GM12878 (cell line): Measurements from ENCODE around the gene FGGY. TPM values are rescaled to one million over a fixed set of nuclear protein-coding genes. Genes with fewer than 3 reads are reported as not detected.

Experiments used
- ATAC-seq: fragments of 200-7000 bp; cut with Tn5 transposase; 3 replicates; pipeline ENCODE4 v1.9.1; 2020; ENCODE audit warnings: mild to moderate bottlenecking, moderate library complexity
- BruUV-seq: library from RNA; stranded (reverse); fragments of 400-500 nt; replicated peaks from 2 replicates; lab custom pipeline; 2021; lab: Mats Ljungman, UMichigan
- CTCF ChIA-PET: fragments of 300-600 bp; sonication (Branson Sonifier 250); formaldehyde crosslinking; extraction: SDS; loops from one replicate; lab custom pipeline; 2021; ENCODE audit warnings: inconsistent platforms; lab: Yijun Ruan, JAX
- POLR2A ChIA-PET: fragments of 350-600 bp; formaldehyde crosslinking; extraction: SDS; loops from one replicate; lab custom pipeline; 2021; ENCODE audit warnings: inconsistent platforms; lab: Charles Lee
- RAD21 ChIA-PET: fragments of 300-600 bp; sonication (Branson Sonifier 250); formaldehyde crosslinking; loops from one replicate; lab custom pipeline; 2023; ENCODE audit warnings: antibody characterized with exemption; ENCODE audit not compliant: unreplicated experiment; lab: Charles Lee
- SMC1A ChIA-PET: fragments of 300-600 bp; sonication (Branson Sonifier 250); formaldehyde crosslinking; loops from one replicate; lab custom pipeline; 2023; ENCODE audit not compliant: unreplicated experiment, uncharacterized antibody; lab: Charles Lee
- DNase-seq: peaks from one replicate; pipeline ENCODE4 v3.0.0-alpha.2; 2011; ENCODE audit warnings: low read depth, low spot score
- FAIRE-seq: peaks from 3 replicates; lab custom pipeline; 2011; peaks lifted over from hg19 to GRCh38; lab: Jason Lieb, UNC
- H2AFZ ChIP-seq: 2 replicates; pipeline ENCODE4 v1.6.0; 2011; ENCODE audit warnings: low read depth, low read length, control low read depth; ENCODE audit not compliant: control insufficient read depth
- H3K27ac ChIP-seq: 2 replicates; pipeline ENCODE4 v1.5.1; 2011; ENCODE audit warnings: control low read depth; ENCODE audit not compliant: control insufficient read depth, insufficient read depth
- H3K27me3 ChIP-seq, 2 experiments: replicated peaks in 1 of 2; 2 replicates each; pipeline versions ENCODE4 v1.6.0 to v1.6.1; 2011; ENCODE audit warnings: low read length in 1 of 2; ENCODE audit not compliant: control insufficient read depth in 2 of 2, insufficient read depth in 2 of 2
- H3K36me3 ChIP-seq, 2 experiments: 2 replicates each; pipeline ENCODE4 v1.5.1; 2011; ENCODE audit warnings: low read length in 1 of 2; ENCODE audit not compliant: control insufficient read depth in 2 of 2, insufficient read depth in 2 of 2
- H3K4me1 ChIP-seq: 2 replicates; pipeline ENCODE4 v1.6.1; 2011; ENCODE audit warnings: mild to moderate bottlenecking, low read length, moderate library complexity, mixed read lengths; ENCODE audit not compliant: control insufficient read depth, insufficient read depth
- H3K4me2 ChIP-seq: 2 replicates; pipeline ENCODE4 v1.6.0; 2011; ENCODE audit warnings: control low read depth; ENCODE audit not compliant: control insufficient read depth, insufficient read depth
- H3K4me3 ChIP-seq: fragments of 200-600 bp; sonication (generic); 2 replicates; pipeline ENCODE4 v1.5.1; 2016
- H3K79me2 ChIP-seq: 2 replicates; pipeline ENCODE4 v1.6.0; 2011; ENCODE audit warnings: low read length; ENCODE audit not compliant: control insufficient read depth, insufficient read depth
- H3K9ac ChIP-seq: 2 replicates; pipeline ENCODE4 v1.8.0; 2011; ENCODE audit warnings: low read length, control low read depth, mixed read lengths; ENCODE audit not compliant: control insufficient read depth, insufficient read depth
- H3K9me3 ChIP-seq: replicated peaks from 3 replicates; pipeline ENCODE4 v1.5.1; 2011; ENCODE audit warnings: mild to moderate bottlenecking, low read length; ENCODE audit not compliant: control insufficient read depth, insufficient read depth
- H4K20me1 ChIP-seq: 2 replicates; pipeline ENCODE4 v1.6.0; 2011; ENCODE audit not compliant: control insufficient read depth, insufficient read depth
- NFYA ChIP-seq: IDR thresholded peaks from 2 replicates; pipeline ENCODE4 v1.6.1; 2011; ENCODE audit warnings: low read depth, mild to moderate bottlenecking, low read length, improper control_type of control experiment, borderline replicate concordance
- POLR2AphosphoS5 ChIP-seq: IDR thresholded peaks from 2 replicates; pipeline ENCODE4 v1.6.1; 2011; ENCODE audit warnings: mild to moderate bottlenecking, low read length, inconsistent platforms
- SMC3 ChIP-seq: IDR thresholded peaks from 2 replicates; pipeline ENCODE4 v1.6.1; 2011; ENCODE audit warnings: low read length, improper control_type of control experiment, borderline replicate concordance
- SUZ12 ChIP-seq: fragments of 200-600 bp; sonication (generic); IDR thresholded peaks from one replicate; pipeline ENCODE4 v1.6.1; 2018; ENCODE audit warnings: antibody characterized with exemption, mild to moderate bottlenecking; ENCODE audit not compliant: unreplicated experiment
- ZZZ3 ChIP-seq: IDR thresholded peaks from 2 replicates; pipeline ENCODE4 v1.6.1; 2011; ENCODE audit warnings: low read depth; ENCODE audit not compliant: control insufficient read depth, insufficient read length
- WGBS: methylation state at CpG from one replicate; pipeline ENCODE4 v1.1.6; 2016; ENCODE audit warnings: low lambda C conversion rate; ENCODE audit not compliant: insufficient replicate concordance, insufficient coverage; ENCODE audit errors: missing lambda C conversion rate; 5-methylcytosine and 5-hydroxymethylcytosine counted together
- in situ Hi-C: fragments of 300-500 bp; cut with MboI; formaldehyde crosslinking; loops from 9 replicates; pipeline ENCODE4 v1.14.3; 2018; ENCODE audit warnings: mixed read lengths
- intact Hi-C: fragments of 100-400 bp; cut with micrococcal nuclease; formaldehyde crosslinking; loops from one replicate; pipeline ENCODE4 v1.14.2; 2022; ENCODE audit not compliant: unreplicated experiment
- polyA plus RNA-seq, 11 experiments: library from polyadenylated mRNA; depleted of rRNA in 4 of 11; unstranded in 6 of 11; stranded (reverse) in 5 of 11; fragments of >200 nt; fragmentation: Nextera tagmentation in 4 of 11; fragmentation: Illumina TruSeq in 1 of 11; extraction: Ambion mirVana in 4 of 11; extraction: Trizol in 1 of 11; gene quantifications; 1 replicate in 1 of 11; 2 replicates in 10 of 11; pipeline versions ENCODE4 v1.2.1 to v1.2.3, GENCODE V29; 2011 to 2016; ENCODE audit warnings: inconsistent platforms in 2 of 11, missing spikeins in 2 of 11, low read depth in 1 of 11
- total RNA-seq, 4 experiments: library from RNA; depleted of rRNA in 3 of 4; stranded (reverse); fragments of >200 nt in 3 of 4; fragmentation: Illumina TruSeq in 1 of 4; extraction: Trizol in 1 of 4; gene quantifications; 2 replicates each; pipeline versions ENCODE4 v1.2.1 to v1.2.3, GENCODE V29; 2013 to 2021
- TF ChIP-seq, protein P1 (sequence below): IDR thresholded peaks from 2 replicates; pipeline ENCODE4 v1.6.1; 2011; ENCODE audit warnings: borderline replicate concordance, low read depth, mild to moderate bottlenecking, moderate library complexity, low read length; ENCODE audit not compliant: insufficient read depth, poor library complexity, severe bottlenecking
- TF ChIP-seq, protein P2 (sequence below): fragments of 450-650 bp; formaldehyde crosslinking; IDR thresholded peaks from 2 replicates; pipeline ENCODE4 v1.4.0; 2022; ENCODE audit warnings: mild to moderate bottlenecking, moderate library complexity

The FGGY gene
- total and polyA plus RNA-seq, 10 of the 15 experiments (the other 5 are each of a cell fraction or from before 2014, with no cell fraction given), result 6.2 to 11.9 (median 7.5) TPM

DNA sequence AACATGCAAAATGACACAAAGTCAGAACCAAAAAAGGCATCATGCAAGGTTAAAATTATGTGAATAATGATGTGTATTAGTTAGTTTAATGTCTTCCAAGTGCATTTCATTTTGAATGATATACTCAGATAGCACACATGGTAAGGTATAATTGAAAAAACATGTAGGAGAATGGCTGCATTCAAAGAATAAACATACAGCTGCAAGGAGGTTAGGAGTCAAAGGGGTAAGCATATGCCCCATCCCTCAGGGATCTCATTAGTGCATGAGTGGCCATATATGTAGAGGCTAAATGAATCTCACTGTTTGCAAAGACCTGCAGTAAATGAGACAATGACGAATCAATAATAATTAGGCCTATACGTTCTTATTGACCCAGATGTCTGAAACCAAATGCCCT lies 338.2 kb downstream of the FGGY start (continued):
- TF ChIP-seq ZZZ3 (no peak), NFYA (no peak)
- TF ChIP-seq, protein P1, sequence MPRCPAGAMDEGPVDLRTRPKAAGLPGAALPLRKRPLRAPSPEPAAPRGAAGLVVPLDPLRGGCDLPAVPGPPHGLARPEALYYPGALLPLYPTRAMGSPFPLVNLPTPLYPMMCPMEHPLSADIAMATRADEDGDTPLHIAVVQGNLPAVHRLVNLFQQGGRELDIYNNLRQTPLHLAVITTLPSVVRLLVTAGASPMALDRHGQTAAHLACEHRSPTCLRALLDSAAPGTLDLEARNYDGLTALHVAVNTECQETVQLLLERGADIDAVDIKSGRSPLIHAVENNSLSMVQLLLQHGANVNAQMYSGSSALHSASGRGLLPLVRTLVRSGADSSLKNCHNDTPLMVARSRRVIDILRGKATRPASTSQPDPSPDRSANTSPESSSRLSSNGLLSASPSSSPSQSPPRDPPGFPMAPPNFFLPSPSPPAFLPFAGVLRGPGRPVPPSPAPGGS, result no peak

DNA sequence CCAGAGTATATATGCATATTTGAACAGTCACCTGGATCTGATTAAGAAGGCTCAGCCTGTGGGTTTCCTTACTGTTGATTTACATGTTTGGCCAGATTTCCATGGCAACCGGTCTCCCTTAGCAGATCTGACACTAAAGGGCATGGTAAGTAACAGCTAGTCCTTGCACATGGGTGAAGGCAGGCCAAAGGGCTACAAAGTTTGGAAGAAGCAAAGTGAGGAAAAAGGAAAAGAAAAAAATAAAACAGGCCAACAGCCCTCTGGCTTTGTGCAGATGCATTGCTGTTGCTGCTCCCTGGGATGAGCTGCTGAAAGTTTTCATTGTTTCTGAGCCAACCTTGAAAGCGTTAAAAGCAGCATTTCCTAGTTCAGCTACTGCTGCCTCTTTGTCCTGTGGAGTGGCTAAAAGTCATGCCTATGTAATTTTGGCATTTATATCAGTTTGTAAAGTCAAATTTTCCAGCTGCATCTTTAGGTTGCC lies 341.4 kb downstream of the FGGY start:
- Histone ChIP-seq H3K9me3 (no peaks in the 10 kb centered on the region), H3K9ac (no peak overlapping the region), H3K79me2 (no peaks in the 10 kb centered on the region), H4K20me1 (no peaks in the 10 kb centered on the region), H3K27me3 (no peaks in the 10 kb centered on the region), H3K36me3 (no peaks in the 10 kb centered on the region), H3K4me2 (no peak overlapping the region), H3K4me3 (no peak overlapping the region), H3K4me1 (no peaks in the 10 kb centered on the region), H3K27ac (no peak overlapping the region), H2AFZ (no peak overlapping the region)
- BruUV-seq, result no TSS peak
- 82% methylated on average over 2 of the region's 2 CpGs for WGBS
- CTCF ChIA-PET, result no interaction called here
- SMC1A ChIA-PET, result interaction anchor here (1.6 kb wide), 1 partner anchor 56 kb away, joined by 3 read pairs; no protein-coding TSS in a partner anchor
- POLR2A ChIA-PET, result no interaction called here
- DNase-seq, result no peak
- in situ Hi-C loops, result no loop called here
- intact Hi-C loops, result no loop called here
- no peak for TF ChIP-seq POLR2AphosphoS5
- no peak for TF ChIP-seq SMC3
- TF ChIP-seq, protein P2, sequence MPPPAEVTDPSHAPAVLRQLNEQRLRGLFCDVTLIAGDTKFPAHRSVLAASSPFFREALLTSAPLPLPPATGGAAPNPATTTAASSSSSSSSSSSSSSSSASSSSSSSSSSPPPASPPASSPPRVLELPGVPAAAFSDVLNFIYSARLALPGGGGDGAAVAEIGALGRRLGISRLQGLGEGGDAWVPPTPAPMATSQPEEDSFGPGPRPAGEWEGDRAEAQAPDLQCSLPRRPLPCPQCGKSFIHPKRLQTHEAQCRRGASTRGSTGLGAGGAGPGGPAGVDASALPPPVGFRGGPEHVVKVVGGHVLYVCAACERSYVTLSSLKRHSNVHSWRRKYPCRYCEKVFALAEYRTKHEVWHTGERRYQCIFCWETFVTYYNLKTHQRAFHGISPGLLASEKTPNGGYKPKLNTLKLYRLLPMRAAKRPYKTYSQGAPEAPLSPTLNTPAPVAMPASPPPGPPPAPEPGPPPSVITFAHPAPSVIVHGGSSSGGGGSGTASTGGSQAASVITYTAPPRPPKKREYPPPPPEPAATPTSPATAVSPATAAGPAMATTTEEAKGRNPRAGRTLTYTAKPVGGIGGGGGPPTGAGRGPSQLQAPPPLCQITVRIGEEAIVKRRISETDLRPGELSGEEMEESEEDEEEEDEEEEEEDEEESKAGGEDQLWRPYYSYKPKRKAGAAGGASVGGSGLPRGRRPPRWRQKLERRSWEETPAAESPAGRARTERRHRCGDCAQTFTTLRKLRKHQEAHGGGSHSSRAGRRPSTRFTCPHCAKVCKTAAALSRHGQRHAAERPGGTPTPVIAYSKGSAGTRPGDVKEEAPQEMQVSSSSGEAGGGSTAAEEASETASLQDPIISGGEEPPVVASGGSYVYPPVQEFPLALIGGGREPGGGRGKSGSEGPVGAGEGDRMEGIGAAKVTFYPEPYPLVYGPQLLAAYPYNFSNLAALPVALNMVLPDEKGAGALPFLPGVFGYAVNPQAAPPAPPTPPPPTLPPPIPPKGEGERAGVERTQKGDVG (CRISPR knock-in tag), result no peak
- TF ChIP-seq SUZ12, result no peak
- RAD21 ChIA-PET, result no interaction called here
- ATAC-seq, result no peak
- no peak for FAIRE-seq
